ENCODE measurements around the gene LMAN2.

LMAN2 gene

DNA sequence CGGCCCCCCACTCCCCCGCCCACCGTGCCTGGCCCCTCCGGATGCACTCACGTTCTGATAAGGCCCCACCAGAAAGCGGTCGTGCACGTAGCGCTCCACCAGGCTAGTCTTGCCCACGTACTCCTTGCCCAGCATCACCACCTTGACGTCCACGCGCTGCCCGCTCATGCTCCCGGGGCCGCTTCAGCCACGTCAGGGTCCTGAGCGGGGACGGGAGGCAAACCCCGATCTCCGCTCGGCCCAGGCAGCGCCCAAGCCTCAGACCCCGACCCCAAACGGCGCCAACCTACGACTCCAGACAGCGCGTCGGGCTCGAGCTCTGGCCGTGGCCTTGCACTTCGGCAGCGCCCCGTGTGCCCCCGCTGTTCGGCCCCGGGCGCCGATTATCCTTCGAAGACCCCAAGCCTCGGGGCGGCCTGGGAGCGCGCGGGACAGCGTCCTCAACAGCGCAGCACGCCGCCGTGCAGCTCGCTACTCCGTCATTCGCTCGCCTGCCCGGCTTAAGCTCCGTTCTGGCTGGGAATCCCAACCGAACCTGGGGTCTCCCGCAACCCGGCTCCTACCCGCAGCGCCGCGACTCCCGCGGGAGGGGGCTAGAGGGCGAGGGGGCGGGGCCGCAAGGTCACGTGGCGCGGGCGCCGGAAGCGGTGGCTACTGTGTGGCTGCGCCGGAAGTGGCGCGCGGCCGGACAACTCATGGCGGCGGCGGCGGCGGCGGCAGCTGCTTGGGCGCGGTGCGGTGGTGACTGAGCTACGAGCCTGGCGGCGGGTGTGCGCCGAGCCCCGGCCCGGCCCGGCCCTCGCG lies 48.1 kb downstream of the LMAN2 start, which contains the start of the genes PRELID1 and RAB24:
TSS of gene PRELID1 (plus strand) at position 679 of the 804 bp plus-strand sequence. CDS start 187 bp downstream, outside the sequence.
TSS of gene RAB24 (minus strand) at position 599 of the 804 bp plus-strand sequence. CDS start at position 168, 431 bp downstream.
- Histone ChIP-seq H3K27ac (ENCODE audit: low read length) (peak within 1 kb of the TSS; percentile 58), H3K9me3 (ENCODE audit: control insufficient read depth in 2 of 2, low read length in 2 of 2) (no peaks in the 10 kb centered on the region), H3K9ac (ENCODE audit: low read length in 2 of 2) (peak within 1 kb of the TSS; percentile 71 to 84), H3K4me1 (ENCODE audit: control insufficient read depth, insufficient read depth, low read length) (peaks cover 50% of the 10 kb centered on the region), H3K27me3 (ENCODE audit: control insufficient read depth in 1 of 2, insufficient read depth in 2 of 2, low read length in 2 of 2) (no peaks in the 10 kb centered on the region), H3K4me3 (ENCODE audit: low read length in 2 of 2) (peak within 1 kb of the TSS; percentile 82 to 94), H3K36me3 (ENCODE audit: control insufficient read depth in 2 of 2, insufficient read depth in 2 of 2, low read length in 2 of 2) (peaks cover 5 to 14% of the 10 kb centered on the region in 2 donors)

DNA sequence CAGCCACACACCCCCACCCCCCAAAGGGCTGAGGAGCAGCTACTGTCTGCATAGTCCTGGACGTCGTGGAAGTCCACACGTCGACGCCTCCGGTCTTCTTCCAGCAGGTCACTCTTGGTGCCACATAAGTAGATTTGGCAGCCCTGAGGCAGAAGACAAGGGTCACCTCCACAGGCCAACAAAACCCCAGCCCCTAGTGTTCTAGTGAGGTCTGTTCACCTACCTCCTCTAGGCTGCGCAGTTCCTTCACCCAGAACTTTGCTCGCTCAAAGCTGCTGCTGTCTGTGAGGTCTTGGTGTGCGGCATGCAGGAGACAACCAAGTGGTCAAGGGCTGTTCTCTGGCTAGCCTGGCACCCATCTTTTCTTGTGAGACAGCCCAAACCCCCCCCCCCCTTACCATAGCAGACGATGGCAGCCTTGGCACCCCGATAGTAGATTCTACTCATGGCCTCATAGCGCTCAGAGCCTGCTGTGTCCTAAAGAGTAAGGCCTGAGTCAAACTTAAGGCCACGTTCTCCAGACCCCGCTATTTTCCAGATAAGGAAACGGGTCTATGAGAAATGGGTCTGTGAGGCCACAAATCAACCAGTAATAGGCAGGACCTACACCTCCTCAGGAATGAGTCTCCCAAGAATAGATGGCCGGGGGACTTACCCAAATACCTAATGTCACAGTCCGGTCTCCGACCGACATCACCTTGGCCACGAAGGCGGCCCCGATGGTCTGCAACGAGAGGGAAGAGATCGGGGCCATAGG lies 48.9 kb downstream of the LMAN2 start:
- H3K4me3 ChIP-seq (ENCODE audit: low read length in 2 of 2): peak overlapping the region; percentile 82 to 94
- peaks cover 5 to 14% of the 10 kb centered on the region in 2 donors for H3K36me3 ChIP-seq (ENCODE audit: control insufficient read depth in 2 of 2, insufficient read depth in 2 of 2, low read length in 2 of 2)
- H3K27me3 ChIP-seq (ENCODE audit: control insufficient read depth in 1 of 2, insufficient read depth in 2 of 2, low read length in 2 of 2): no peaks in the 10 kb centered on the region
- peaks cover 48% of the 10 kb centered on the region for H3K4me1 ChIP-seq (ENCODE audit: control insufficient read depth, insufficient read depth, low read length)
- peak overlapping the region; percentile 51 to 71 for H3K9ac ChIP-seq (ENCODE audit: low read length in 2 of 2)
- H3K9me3 ChIP-seq (ENCODE audit: control insufficient read depth in 2 of 2, low read length in 2 of 2): no peaks in the 10 kb centered on the region
- H3K27ac ChIP-seq (ENCODE audit: low read length): no peak overlapping the region

DNA sequence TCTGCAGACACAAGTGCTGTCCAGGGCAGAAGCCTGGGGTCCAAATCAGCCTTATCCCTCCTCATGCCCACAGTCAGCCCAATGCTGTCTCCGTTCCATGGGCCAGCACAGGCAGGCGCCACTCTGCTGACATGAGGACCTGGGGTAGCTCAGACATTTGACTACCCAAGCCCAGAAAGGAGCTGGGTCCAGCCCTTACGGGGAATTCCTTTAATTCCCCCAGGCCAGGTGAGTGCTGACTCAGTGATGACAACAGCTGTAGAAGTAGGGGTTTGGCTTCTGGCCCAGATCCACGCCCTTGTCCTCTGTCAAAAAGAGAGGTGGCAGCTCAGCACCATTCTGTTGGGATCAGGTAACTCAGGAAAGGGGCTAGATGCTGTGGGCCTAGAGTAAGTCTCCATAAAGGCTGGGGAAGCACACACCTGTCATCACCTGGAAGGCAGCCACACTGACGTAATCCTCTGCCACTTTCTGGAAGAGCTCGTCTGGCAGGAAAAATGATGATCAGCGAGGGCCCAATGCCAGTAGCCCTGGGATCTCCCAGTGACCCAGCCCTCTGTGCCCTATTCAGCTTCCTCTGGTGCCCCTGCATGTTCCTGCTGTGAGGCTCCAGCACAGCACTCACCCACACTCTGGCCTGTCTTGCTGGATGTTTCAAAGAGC lies 49.8 kb downstream of the LMAN2 start:
- Histone ChIP-seq H3K9ac (ENCODE audit: low read length in 2 of 2) (no peak overlapping the region), H3K27ac (ENCODE audit: low read length) (no peak overlapping the region), H3K36me3 (ENCODE audit: control insufficient read depth in 2 of 2, insufficient read depth in 2 of 2, low read length in 2 of 2) (peaks cover under 1 to 15% of the 10 kb centered on the region in 2 donors), H3K4me3 (ENCODE audit: low read length in 2 of 2) (peak overlapping the region in 1 of 2 donors; percentile 94), H3K9me3 (ENCODE audit: control insufficient read depth in 2 of 2, low read length in 2 of 2) (no peaks in the 10 kb centered on the region), H3K4me1 (ENCODE audit: control insufficient read depth, insufficient read depth, low read length) (peaks cover 49% of the 10 kb centered on the region), H3K27me3 (ENCODE audit: control insufficient read depth in 1 of 2, insufficient read depth in 2 of 2, low read length in 2 of 2) (no peaks in the 10 kb centered on the region)

DNA sequence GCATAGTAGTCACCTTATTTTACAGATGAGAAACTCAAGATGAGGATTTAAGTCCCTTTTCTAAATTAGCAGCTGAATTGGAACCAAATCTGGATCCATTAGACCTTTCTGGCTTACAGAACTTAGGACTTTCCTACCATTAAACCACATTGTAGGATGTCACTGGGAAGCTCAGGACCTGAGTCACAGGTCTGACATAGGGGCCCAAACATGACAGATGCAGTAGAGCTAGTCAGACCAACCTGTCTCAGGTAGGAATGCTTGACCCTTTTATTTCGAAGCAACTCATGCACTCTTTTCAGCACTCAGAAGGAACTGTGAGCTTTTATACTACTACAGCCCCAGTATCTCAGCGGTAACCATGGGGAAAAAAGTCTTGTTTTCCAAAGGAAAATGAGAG lies 50.5 kb downstream of the LMAN2 start:
- Histone ChIP-seq H3K27me3 (ENCODE audit: control insufficient read depth in 1 of 2, insufficient read depth in 2 of 2, low read length in 2 of 2) (no peaks in the 10 kb centered on the region), H3K9ac (ENCODE audit: low read length in 2 of 2) (peak overlapping the region in 1 of 2 donors; percentile 0), H3K36me3 (ENCODE audit: control insufficient read depth in 2 of 2, insufficient read depth in 2 of 2, low read length in 2 of 2) (peaks cover under 1 to 11% of the 10 kb centered on the region in 2 donors), H3K9me3 (ENCODE audit: control insufficient read depth in 2 of 2, low read length in 2 of 2) (no peaks in the 10 kb centered on the region), H3K4me1 (ENCODE audit: control insufficient read depth, insufficient read depth, low read length) (peaks cover 51% of the 10 kb centered on the region), H3K27ac (ENCODE audit: low read length) (no peak overlapping the region), H3K4me3 (ENCODE audit: low read length in 2 of 2) (no peak overlapping the region)

DNA sequence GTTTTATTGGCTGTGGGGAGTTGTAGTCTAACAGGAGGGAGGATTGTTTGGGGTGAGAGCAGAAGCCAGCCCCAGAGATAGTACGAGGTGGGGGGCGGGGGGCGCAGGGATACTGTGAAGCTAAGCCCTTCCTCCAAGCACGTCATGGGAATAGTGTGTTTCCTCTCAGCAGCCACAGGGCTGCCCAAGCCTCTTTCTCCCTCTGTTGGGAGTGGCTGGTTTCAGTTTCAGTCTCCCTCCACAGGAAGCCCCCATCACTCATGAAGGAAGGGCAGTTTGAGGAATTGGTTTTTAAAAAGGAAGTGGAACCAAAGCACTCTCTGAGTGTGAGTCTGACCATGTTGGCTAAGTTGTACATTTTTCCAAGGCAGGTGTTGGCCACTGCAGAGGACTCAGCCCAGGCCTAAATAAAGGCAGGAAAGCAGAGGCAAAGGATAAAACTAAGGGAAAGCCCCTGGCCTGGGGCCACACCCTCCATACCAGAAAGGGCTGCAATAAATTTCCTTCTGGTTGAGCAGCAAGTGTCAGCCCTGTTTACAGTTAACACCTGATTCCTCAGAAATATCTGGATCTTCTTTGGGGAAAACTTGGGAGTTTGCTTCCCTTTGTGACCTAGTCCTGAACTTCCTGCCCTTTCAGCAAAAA lies 51.1 kb downstream of the LMAN2 start:
- peaks cover 49% of the 10 kb centered on the region for H3K4me1 ChIP-seq (ENCODE audit: control insufficient read depth, insufficient read depth, low read length)

DNA sequence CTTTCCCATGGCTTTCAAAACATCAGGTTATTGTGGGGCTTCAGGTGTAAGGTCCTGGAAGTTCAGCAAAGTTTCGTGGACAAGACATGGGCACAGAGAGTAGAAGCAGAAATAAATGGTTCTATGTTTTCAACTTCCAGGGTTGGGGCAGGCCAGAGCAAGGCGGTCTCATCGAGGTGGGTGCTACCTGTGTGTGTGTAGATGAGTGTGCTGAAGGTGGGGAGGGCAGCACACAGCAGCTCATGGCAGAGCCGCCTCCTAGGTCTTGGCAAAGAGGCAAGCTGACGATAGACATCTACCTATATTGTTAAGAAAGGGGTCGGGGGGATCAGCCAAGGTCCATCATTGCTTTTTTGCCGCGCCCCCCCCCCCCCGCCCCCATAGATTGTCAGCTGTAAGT lies 51.8 kb downstream of the LMAN2 start:
- Histone ChIP-seq H3K9me3 (ENCODE audit: control insufficient read depth in 2 of 2, low read length in 2 of 2) (no peaks in the 10 kb centered on the region), H3K27me3 (ENCODE audit: control insufficient read depth in 1 of 2, insufficient read depth in 2 of 2, low read length in 2 of 2) (no peaks in the 10 kb centered on the region), H3K9ac (ENCODE audit: low read length in 2 of 2) (no peak overlapping the region), H3K27ac (ENCODE audit: low read length) (no peak overlapping the region), H3K4me1 (ENCODE audit: control insufficient read depth, insufficient read depth, low read length) (peaks cover 43% of the 10 kb centered on the region), H3K36me3 (ENCODE audit: control insufficient read depth in 2 of 2, insufficient read depth in 2 of 2, low read length in 2 of 2) (peaks cover 12 to 17% of the 10 kb centered on the region in 2 donors), H3K4me3 (ENCODE audit: low read length in 2 of 2) (no peak overlapping the region)

More for the DNA sequence above, 51.1 kb downstream of the LMAN2 start:
- Histone ChIP-seq H3K9ac (ENCODE audit: low read length in 2 of 2) (peak overlapping the region; percentile 0 to 55), H3K27me3 (ENCODE audit: control insufficient read depth in 1 of 2, insufficient read depth in 2 of 2, low read length in 2 of 2) (no peaks in the 10 kb centered on the region), H3K4me3 (ENCODE audit: low read length in 2 of 2) (no peak overlapping the region), H3K27ac (ENCODE audit: low read length) (peak overlapping the region; percentile 53), H3K9me3 (ENCODE audit: control insufficient read depth in 2 of 2, low read length in 2 of 2) (no peaks in the 10 kb centered on the region), H3K36me3 (ENCODE audit: control insufficient read depth in 2 of 2, insufficient read depth in 2 of 2, low read length in 2 of 2) (peaks cover 5 to 12% of the 10 kb centered on the region in 2 donors)

DNA sequence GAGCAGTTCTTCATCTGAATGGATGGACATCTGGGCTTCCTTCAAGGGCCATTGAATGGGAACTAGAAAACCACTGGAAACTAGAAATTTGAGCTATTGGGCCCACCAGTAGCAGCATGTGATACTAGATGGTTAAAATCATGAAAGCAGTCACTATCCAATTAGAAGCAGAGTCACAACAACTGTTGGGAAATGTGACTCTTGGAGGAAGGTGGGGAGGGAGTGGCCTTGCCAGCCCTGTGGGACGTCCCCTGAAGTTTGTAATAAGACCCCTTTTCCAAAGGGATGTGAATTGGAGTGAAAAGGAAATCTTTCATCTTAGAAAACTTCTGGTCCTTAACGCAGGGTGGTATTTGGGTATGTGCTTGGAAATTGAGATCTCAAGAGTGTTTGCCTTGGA lies 53.5 kb downstream of the LMAN2 start:
- no peak overlapping the region for H3K9ac ChIP-seq (ENCODE audit: low read length in 2 of 2)
- no peaks in the 10 kb centered on the region for H3K27me3 ChIP-seq (ENCODE audit: control insufficient read depth in 1 of 2, insufficient read depth in 2 of 2, low read length in 2 of 2)
- H3K9me3 ChIP-seq (ENCODE audit: control insufficient read depth in 2 of 2, low read length in 2 of 2): no peaks in the 10 kb centered on the region
- no peak overlapping the region for H3K4me3 ChIP-seq (ENCODE audit: low read length in 2 of 2)
- H3K27ac ChIP-seq (ENCODE audit: low read length): no peak overlapping the region
- H3K4me1 ChIP-seq (ENCODE audit: control insufficient read depth, insufficient read depth, low read length): peaks cover 33% of the 10 kb centered on the region
- H3K36me3 ChIP-seq (ENCODE audit: control insufficient read depth in 2 of 2, insufficient read depth in 2 of 2, low read length in 2 of 2): peaks cover 25 to 31% of the 10 kb centered on the region in 2 donors

DNA sequence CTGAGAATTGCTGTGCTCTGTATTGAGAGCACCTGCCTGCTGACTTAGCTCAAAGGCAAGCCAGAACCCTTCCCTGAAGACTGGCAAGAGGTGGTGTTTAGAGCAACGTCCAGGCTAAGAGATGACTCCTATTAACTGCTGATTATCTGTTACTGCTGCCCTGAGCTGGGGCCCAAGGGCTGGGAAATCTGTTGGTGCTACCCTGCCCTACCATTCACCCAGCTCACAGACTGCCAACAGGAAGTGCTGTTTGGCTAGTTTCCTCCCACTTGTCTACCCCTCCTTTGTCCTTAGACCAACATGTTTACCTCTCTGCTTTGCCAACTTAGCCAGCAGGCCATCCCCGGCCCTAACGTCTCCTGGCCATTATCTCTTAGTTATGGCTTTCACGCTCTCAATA lies 54.9 kb downstream of the LMAN2 start:
- Histone ChIP-seq H3K4me3 (ENCODE audit: low read length in 2 of 2) (no peak overlapping the region), H3K9ac (ENCODE audit: low read length in 2 of 2) (no peak overlapping the region), H3K27ac (ENCODE audit: low read length) (no peak overlapping the region), H3K9me3 (ENCODE audit: control insufficient read depth in 2 of 2, low read length in 2 of 2) (no peaks in the 10 kb centered on the region), H3K36me3 (ENCODE audit: control insufficient read depth in 2 of 2, insufficient read depth in 2 of 2, low read length in 2 of 2) (peaks cover 36 to 41% of the 10 kb centered on the region in 2 donors), H3K27me3 (ENCODE audit: control insufficient read depth in 1 of 2, insufficient read depth in 2 of 2, low read length in 2 of 2) (no peaks in the 10 kb centered on the region), H3K4me1 (ENCODE audit: control insufficient read depth, insufficient read depth, low read length) (peaks cover 20% of the 10 kb centered on the region)

DNA sequence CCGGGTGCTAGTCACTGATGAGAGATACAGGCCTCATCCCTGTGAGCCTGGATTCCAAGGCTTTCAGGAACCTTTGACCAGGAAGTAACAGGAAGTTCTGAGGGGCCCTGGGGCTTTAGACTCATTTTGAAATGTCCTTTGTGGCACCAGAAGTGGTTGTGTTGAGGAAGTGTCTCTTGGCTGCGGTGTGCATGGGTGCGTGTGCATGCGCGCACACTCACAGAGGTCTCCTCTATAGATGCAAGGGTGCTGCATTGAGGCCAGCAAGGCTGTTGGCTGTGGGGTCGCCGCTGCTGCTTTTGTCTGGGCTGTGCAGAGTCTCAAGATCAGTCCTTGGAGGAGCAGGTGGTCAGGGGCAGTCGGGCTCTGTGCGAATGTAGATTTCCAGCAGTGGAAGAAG lies 55.5 kb downstream of the LMAN2 start:
- Histone ChIP-seq H3K9ac (ENCODE audit: low read length in 2 of 2) (no peak overlapping the region), H3K9me3 (ENCODE audit: control insufficient read depth in 2 of 2, low read length in 2 of 2) (no peaks in the 10 kb centered on the region), H3K4me1 (ENCODE audit: control insufficient read depth, insufficient read depth, low read length) (peaks cover 13% of the 10 kb centered on the region), H3K36me3 (ENCODE audit: control insufficient read depth in 2 of 2, insufficient read depth in 2 of 2, low read length in 2 of 2) (peaks cover 39 to 42% of the 10 kb centered on the region in 2 donors), H3K4me3 (ENCODE audit: low read length in 2 of 2) (no peak overlapping the region), H3K27me3 (ENCODE audit: control insufficient read depth in 1 of 2, insufficient read depth in 2 of 2, low read length in 2 of 2) (no peaks in the 10 kb centered on the region), H3K27ac (ENCODE audit: low read length) (no peak overlapping the region)

DNA sequence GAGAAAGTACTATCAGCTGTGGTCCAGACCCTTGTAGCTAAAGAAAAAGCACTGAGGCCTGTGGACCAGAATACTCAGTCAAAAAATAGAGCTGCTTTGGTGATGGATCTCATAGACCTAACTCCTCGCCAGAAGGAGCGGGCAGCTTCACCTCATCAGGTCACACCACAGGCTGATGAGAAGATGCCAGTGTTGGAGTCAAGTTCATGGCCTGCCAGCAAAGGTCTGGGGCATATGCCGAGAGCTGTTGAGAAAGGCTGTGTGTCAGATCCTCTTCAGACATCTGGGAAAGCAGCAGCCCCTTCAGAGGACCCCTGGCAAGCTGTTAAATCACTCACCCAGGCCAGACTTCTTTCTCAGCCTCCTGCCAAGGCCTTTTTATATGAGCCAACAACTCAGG lies 56.8 kb downstream of the LMAN2 start:
- H3K36me3 ChIP-seq (ENCODE audit: control insufficient read depth in 2 of 2, insufficient read depth in 2 of 2, low read length in 2 of 2): peaks cover 40 to 44% of the 10 kb centered on the region in 2 donors
- H3K4me1 ChIP-seq (ENCODE audit: control insufficient read depth, insufficient read depth, low read length): peaks cover 4% of the 10 kb centered on the region
- no peaks in the 10 kb centered on the region for H3K27me3 ChIP-seq (ENCODE audit: control insufficient read depth in 1 of 2, insufficient read depth in 2 of 2, low read length in 2 of 2)
- no peak overlapping the region for H3K4me3 ChIP-seq (ENCODE audit: low read length in 2 of 2)
- no peaks in the 10 kb centered on the region for H3K9me3 ChIP-seq (ENCODE audit: control insufficient read depth in 2 of 2, low read length in 2 of 2)
- H3K27ac ChIP-seq (ENCODE audit: low read length): no peak overlapping the region
- H3K9ac ChIP-seq (ENCODE audit: low read length in 2 of 2): peak overlapping the region in 1 of 2 donors; percentile 36
